Activated CD4-positive, alpha-beta T cell treated with anti-CD3 and anti-CD28 coated beads, Interleukin-10, Interleukin-2, amounts not matched to agents 100 ng/mL and 50 ng/mL, durations not matched to agents 16 hours and 8 hours (primary cell): Measurements from ENCODE around the gene TOR1A.
"Not testable (repeated sequence)": the region's sequence is repeated elsewhere in the genome, so short reads cannot be mapped to it uniquely, and the experiment has no call there.

Experiments
- DNase-seq: peaks from one replicate; pipeline ENCODE4 v3.0.0-alpha.2; 2020

The TOR1A gene

GRCh38 chr9:129779560-129780190 lies 44.3 kb downstream of the TOR1A start:
- no peak for DNase-seq

GRCh38 chr9:129778469-129778868 lies 45.5 kb downstream of the TOR1A start:
- no peak for DNase-seq

- no peak for DNase-seq
Observed at GRCh38 chr9:129777769-129778130, 46.2 kb downstream of the TOR1A start.

GRCh38 chr9:129776938-129777768 lies 46.8 kb downstream of the TOR1A start:
- DNase-seq, result peak; percentile 52

- DNase-seq, result no peak
Observed at GRCh38 chr9:129776566-129776937, 47.4 kb downstream of the TOR1A start.

GRCh38 chr9:129776096-129776495 lies 47.8 kb downstream of the TOR1A start:
- not testable (repeated sequence) for DNase-seq

GRCh38 chr9:129775448-129775798 lies 48.5 kb downstream of the TOR1A start:
- no peak for DNase-seq

- no peak for DNase-seq
Observed at GRCh38 chr9:129774791-129775447, 49.0 kb downstream of the TOR1A start.

GRCh38 chr9:129773262-129774048 lies 50.5 kb downstream of the TOR1A start:
- no peak for DNase-seq

GRCh38 chr9:129770741-129771140 lies 53.2 kb downstream of the TOR1A start:
- no peak for DNase-seq

- no peak for DNase-seq
Observed at GRCh38 chr9:129769669-129770068, 54.3 kb downstream of the TOR1A start.

GRCh38 chr9:129768486-129768885 lies 55.5 kb downstream of the TOR1A start:
- DNase-seq, result no peak

GRCh38 chr9:129765764-129766317 lies 58.1 kb downstream of the TOR1A start:
- no peak for DNase-seq

- no peak for DNase-seq
Observed at GRCh38 chr9:129762985-129763926, 60.7 kb downstream of the TOR1A start.
